ENCODE results near the gene THADA.

DNA sequence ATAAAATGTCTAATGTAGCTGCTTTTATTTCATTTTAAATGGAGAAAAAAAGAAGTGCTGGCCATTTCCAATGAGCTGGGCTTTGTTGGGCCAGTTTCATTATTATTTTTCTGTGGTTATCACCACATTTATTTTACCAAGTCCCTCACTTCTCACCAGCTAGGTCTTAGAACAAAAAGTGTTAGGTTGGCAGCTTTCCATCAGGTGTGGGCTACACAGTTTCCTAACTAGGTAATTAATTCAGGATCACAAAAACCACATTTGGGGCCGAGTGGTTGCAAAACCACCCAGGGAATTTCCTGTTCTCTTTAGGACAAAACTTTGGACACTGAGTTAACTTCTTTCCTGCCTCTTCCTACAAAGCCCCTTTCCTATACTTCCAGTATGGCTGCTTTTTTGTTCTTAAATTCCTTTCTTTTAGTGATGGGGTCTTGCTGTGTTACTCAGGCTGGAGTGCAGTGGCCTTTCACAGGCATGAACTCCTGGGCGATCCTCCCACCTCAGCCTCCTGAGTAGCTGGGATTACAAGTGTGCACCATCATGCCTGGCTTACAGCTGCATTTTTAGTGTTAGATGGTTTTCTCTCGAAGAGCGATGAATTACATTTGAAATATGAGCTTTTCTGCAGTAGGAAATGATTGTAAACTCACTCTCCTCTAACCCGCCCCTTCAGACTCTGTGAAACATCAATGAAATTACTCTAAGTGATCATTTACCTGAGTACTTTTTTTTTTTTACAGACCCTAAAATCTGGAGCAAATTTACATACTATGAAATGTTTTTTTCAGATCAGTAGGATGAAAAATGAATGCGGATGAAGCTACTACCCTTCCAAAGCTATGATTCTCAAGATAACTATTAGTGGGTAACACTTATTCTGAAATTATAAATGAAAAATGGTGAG, 366.8 kb downstream of the THADA start:
- TF ChIP-seq, protein P1, sequence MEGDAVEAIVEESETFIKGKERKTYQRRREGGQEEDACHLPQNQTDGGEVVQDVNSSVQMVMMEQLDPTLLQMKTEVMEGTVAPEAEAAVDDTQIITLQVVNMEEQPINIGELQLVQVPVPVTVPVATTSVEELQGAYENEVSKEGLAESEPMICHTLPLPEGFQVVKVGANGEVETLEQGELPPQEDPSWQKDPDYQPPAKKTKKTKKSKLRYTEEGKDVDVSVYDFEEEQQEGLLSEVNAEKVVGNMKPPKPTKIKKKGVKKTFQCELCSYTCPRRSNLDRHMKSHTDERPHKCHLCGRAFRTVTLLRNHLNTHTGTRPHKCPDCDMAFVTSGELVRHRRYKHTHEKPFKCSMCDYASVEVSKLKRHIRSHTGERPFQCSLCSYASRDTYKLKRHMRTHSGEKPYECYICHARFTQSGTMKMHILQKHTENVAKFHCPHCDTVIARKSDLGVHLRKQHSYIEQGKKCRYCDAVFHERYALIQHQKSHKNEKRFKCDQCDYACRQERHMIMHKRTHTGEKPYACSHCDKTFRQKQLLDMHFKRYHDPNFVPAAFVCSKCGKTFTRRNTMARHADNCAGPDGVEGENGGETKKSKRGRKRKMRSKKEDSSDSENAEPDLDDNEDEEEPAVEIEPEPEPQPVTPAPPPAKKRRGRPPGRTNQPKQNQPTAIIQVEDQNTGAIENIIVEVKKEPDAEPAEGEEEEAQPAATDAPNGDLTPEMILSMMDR (IDR thresholded peaks at IDR 0.05; ENCODE audit: low read depth, low read length), result no peak
- no peak for TF ChIP-seq EZH2phosphoT487 (IDR thresholded peaks at IDR 0.05; ENCODE audit: low read depth)
